NT2/D1 (cell line): Measurements from ENCODE around the gene MAEL.

Source experiments
- DNase-seq: peaks from one replicate; pipeline ENCODE4 v3.0.0-alpha.2; 2011; ENCODE audit warnings: low read depth, low spot score
- H3K27me3 ChIP-seq: 2 replicates; pipeline ENCODE4 v1.6.0; 2011; ENCODE audit warnings: mild to moderate bottlenecking; ENCODE audit not compliant: insufficient read length, insufficient read depth
- H3K36me3 ChIP-seq: 2 replicates; pipeline ENCODE4 v1.6.1; 2011; ENCODE audit warnings: mild to moderate bottlenecking, low read length, mixed read lengths; ENCODE audit not compliant: insufficient read depth, insufficient read length
- H3K4me1 ChIP-seq: 2 replicates; pipeline ENCODE4 v1.5.1; 2011; ENCODE audit not compliant: insufficient read depth, insufficient read length
- H3K4me3 ChIP-seq: 2 replicates; pipeline ENCODE4 v1.5.1; 2011; ENCODE audit warnings: low read depth; ENCODE audit not compliant: insufficient read length
- H3K9ac ChIP-seq: 2 replicates; pipeline ENCODE4 v1.6.0; 2011; ENCODE audit warnings: low read depth; ENCODE audit not compliant: insufficient read length
- H3K9me3 ChIP-seq: 2 replicates; pipeline ENCODE4 v1.5.1; 2011; ENCODE audit warnings: mild to moderate bottlenecking, low read length; ENCODE audit not compliant: insufficient read depth
- SUZ12 ChIP-seq: IDR thresholded peaks from 2 replicates; pipeline ENCODE4 v1.6.1; 2011; ENCODE audit not compliant: insufficient read length, insufficient read depth; ENCODE audit errors: extremely low read depth
- YY1 ChIP-seq: IDR thresholded peaks from 2 replicates; pipeline ENCODE4 v1.6.1; 2011; ENCODE audit not compliant: insufficient read length, insufficient read depth
- ZNF274 ChIP-seq: IDR thresholded peaks from 2 replicates; pipeline ENCODE4 v1.6.1; 2011; ENCODE audit warnings: mild to moderate bottlenecking, low read depth, low read length

The MAEL gene

DNA sequence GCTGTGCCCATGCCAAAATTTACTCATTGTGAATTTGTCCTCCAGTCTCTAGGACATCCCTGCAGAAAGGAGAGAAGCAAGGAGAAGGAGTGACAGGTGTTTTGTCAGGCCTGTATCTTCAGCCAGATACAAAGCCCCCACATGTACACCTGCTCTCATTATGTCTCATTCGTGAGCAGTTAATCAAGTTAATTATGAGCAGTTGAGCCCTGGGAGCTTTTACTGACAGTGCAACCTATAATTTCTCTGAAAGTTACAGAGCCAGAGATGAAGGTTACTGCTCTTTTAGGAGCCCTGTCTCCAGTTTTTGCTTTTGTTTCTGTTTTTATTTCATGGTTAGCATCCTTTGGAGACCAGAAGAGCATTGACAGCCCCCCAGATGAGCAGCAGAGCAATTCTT, 8.7 kb upstream of the MAEL start:
- Histone ChIP-seq H3K4me1 (no peaks in the 10 kb centered on the region), H3K9me3 (no peaks in the 10 kb centered on the region), H3K9ac (no peak overlapping the region), H3K36me3 (no peaks in the 10 kb centered on the region), H3K27me3 (peaks cover 37% of the 10 kb centered on the region), H3K4me3 (no peak overlapping the region)
- no peak for TF ChIP-seq YY1
- no peak for TF ChIP-seq SUZ12
- TF ChIP-seq ZNF274, result no peak
- no peak for DNase-seq

DNA sequence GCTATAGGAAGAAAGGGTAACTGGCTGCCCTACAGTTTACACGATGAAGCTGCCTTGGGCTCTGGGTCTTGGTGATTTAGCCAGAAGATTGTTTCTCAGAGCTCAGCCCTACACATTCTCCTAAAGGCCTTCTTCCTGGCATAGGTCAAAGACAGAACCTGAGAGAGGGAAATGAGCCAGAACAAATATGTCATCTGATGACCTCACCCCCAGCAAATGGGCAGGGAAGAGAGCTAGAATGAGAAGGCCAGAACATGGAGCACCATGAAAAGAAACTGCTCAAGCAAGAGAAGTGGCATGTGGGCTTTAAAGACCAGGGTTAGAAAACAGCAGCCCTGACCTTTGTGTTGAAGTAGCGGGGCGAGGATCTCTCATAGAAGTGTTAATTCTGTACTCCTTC, 8.3 kb upstream of the MAEL start:
- no peaks in the 10 kb centered on the region for H3K4me1 ChIP-seq
- H3K27me3 ChIP-seq, result peaks cover 33% of the 10 kb centered on the region
- no peak overlapping the region for H3K9ac ChIP-seq
- no peaks in the 10 kb centered on the region for H3K9me3 ChIP-seq
- no peak overlapping the region for H3K4me3 ChIP-seq
- no peak for DNase-seq
- H3K36me3 ChIP-seq, result no peaks in the 10 kb centered on the region
- TF ChIP-seq SUZ12, result no peak

DNA sequence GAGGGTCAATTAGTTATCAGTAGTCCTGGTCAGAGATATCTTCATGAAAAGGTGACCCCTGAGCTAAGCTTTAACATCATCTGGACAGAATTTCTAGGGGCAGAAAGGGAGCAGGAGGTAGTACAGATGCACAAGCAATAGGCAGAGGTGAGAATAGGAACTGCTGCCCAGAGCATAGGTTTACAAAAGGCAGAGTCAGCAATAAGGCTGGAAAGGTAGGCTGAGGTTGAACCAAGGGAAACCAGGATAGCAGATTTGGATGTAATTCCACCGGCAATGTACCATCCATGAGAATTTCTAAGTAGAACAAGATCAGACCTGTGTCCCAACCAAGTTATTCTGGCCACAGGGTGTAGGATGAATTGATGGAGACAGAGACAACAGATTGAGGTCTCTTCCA, 7.5 kb upstream of the MAEL start:
- Histone ChIP-seq H3K9ac (no peak overlapping the region), H3K4me3 (no peak overlapping the region), H3K9me3 (no peaks in the 10 kb centered on the region), H3K4me1 (no peaks in the 10 kb centered on the region), H3K36me3 (no peaks in the 10 kb centered on the region), H3K27me3 (peaks cover 25% of the 10 kb centered on the region)
- no peak for TF ChIP-seq SUZ12
- DNase-seq, result no peak

DNA sequence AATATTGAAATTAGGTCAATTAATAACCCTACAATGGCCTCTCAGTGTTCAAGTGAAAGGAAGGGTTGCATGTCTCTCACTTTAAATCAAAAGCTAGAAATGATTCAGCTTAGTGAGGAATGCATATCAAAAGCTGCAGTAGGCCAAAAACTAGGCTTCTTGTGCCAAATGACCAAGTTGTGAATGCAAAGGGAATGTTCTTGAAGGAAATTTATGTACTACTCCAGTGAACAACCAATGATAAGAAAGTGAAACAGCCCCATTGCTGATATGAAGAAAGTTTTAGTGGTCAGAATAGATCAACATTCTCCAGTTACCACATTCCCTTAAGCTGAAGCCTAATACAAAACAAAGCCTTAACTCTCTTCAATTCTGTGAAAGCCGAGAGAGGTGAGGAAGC, 10.0 kb downstream of the MAEL start:
- no peaks in the 10 kb centered on the region for H3K27me3 ChIP-seq
- no peaks in the 10 kb centered on the region for H3K36me3 ChIP-seq
- DNase-seq, result no peak
- no peak for TF ChIP-seq ZNF274
- TF ChIP-seq SUZ12, result no peak
- no peak for TF ChIP-seq YY1
- no peak overlapping the region for H3K4me3 ChIP-seq
- H3K9ac ChIP-seq, result no peak overlapping the region
- peaks cover 6% of the 10 kb centered on the region; the same call in 1 of the 2 replicates for H3K9me3 ChIP-seq
- no peaks in the 10 kb centered on the region for H3K4me1 ChIP-seq

DNA sequence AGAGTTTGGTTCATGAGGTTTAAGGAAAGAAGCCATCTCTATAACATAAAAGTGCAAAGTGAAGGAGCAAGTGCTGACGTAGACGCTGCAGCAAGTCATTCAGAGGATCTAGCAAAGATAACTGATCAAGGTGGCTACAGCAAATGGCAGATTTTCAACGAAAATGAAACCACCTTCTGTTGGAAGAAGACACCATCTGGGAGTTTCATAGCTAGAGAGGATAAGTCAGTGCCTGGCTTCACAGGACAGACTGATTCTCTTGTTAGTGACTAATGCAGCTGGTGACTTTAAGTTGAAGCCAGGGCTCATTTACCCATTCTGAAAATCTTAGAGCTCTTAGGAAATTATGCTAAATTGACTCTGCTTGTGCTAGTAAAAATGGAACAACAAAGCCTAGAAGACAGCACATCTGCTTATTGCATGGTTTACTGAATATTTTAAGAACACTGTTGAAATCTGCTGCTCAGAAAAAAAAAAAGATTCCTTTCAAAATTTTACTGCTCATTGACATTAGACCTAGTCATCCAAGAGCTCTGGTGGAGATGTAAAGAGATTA, 10.5 kb downstream of the MAEL start:
- H3K4me1 ChIP-seq, result no peaks in the 10 kb centered on the region
- H3K9ac ChIP-seq, result no peak overlapping the region
- H3K9me3 ChIP-seq, result peaks cover 6% of the 10 kb centered on the region; the same call in 1 of the 2 replicates
- TF ChIP-seq YY1 (no peak), SUZ12 (no peak), ZNF274 (no peak)
- H3K36me3 ChIP-seq, result no peaks in the 10 kb centered on the region
- no peaks in the 10 kb centered on the region for H3K27me3 ChIP-seq
- DNase-seq, result no peak
- H3K4me3 ChIP-seq, result no peak overlapping the region

DNA sequence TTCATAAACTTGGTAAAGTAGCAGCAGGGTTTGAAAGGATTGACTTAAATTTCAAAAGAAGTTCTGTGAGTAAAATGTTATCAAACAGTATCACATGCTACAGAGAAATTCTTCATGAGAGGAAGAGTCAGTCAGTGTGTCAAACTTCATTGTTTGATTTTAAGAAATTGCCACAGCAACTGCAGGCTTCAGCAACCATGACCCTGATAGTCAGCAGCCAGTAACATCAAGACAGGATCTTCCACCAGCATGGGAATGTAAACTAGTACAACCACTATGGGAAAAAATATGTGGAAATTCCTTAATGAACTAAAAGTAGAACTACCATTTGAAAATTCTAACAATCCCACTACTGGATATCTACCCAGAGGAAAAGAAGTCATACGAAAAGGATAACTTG, 11.5 kb downstream of the MAEL start:
- no peak overlapping the region for H3K9ac ChIP-seq
- DNase-seq, result no peak
- TF ChIP-seq YY1 (no peak), ZNF274 (no peak), SUZ12 (no peak)
- H3K4me1 ChIP-seq, result no peaks in the 10 kb centered on the region
- no peaks in the 10 kb centered on the region for H3K36me3 ChIP-seq
- H3K4me3 ChIP-seq, result no peak overlapping the region
- H3K9me3 ChIP-seq, result peaks cover 6% of the 10 kb centered on the region; the same call in 1 of the 2 replicates
- H3K27me3 ChIP-seq, result no peaks in the 10 kb centered on the region

DNA sequence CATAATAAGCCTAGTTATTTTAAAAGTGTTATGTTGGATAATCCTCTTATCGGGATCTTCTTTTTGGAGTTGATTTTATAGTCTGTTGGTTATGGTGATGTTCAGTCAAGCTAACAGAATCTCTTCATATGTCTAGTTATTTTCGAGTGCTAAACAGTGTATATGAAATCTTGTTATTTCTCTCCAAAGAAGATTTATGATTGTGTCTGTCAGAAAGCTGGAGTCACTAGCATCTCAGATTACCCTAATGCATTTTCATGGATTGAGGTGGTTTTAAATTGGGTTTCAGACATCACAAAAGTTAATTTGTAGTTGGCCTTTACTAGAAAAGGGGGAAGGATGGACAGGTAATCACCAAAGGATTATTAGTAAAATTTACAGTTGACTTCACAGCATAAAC, 13.3 kb downstream of the MAEL start:
- no peak for DNase-seq
- Histone ChIP-seq H3K9me3 (peaks cover 6% of the 10 kb centered on the region; the same call in 1 of the 2 replicates), H3K27me3 (no peaks in the 10 kb centered on the region), H3K36me3 (no peaks in the 10 kb centered on the region), H3K4me3 (no peak overlapping the region), H3K9ac (no peak overlapping the region), H3K4me1 (no peaks in the 10 kb centered on the region)
- no peak for TF ChIP-seq YY1
- TF ChIP-seq SUZ12, result no peak
- TF ChIP-seq ZNF274, result no peak

DNA sequence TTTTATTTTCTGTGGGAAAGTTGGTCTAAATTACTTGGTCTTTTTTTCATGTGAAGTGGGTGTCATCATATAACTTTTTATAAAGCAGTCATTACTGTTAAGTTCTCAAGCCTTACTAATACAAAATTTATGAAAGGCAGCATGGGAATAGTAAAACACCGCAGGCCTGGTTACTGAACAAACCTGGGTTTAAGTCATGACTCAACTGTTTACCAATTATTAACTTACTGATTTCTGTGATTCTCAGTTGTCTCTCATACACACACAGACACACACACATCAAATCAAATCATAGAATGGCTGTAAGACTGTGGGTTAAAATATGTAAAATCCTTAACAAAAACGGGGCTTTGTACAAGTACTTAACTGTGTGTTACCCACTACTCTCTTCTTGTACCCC, 14.6 kb downstream of the MAEL start:
- no peak for DNase-seq
- TF ChIP-seq ZNF274 (no peak), YY1 (no peak), SUZ12 (no peak)
- no peaks in the 10 kb centered on the region for H3K36me3 ChIP-seq
- H3K27me3 ChIP-seq, result no peaks in the 10 kb centered on the region
- no peak overlapping the region for H3K4me3 ChIP-seq
- H3K9ac ChIP-seq, result no peak overlapping the region
- peaks cover 6% of the 10 kb centered on the region; the same call in 1 of the 2 replicates for H3K9me3 ChIP-seq
- H3K4me1 ChIP-seq, result no peaks in the 10 kb centered on the region
